ENCODE measurements around the gene POU5F2. TPM values are rescaled to one million over a fixed set of nuclear protein-coding genes. Genes with fewer than 3 reads are reported as not detected.

Gene POU5F2, protein sequence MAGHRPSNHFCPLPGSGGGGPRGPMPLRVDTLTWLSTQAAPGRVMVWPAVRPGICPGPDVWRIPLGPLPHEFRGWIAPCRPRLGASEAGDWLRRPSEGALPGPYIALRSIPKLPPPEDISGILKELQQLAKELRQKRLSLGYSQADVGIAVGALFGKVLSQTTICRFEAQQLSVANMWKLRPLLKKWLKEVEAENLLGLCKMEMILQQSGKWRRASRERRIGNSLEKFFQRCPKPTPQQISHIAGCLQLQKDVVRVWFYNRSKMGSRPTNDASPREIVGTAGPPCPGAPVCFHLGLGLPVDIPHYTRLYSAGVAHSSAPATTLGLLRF
- total RNA-seq, result 1.4 and 2.0 TPM in 2 replicates

DNA sequence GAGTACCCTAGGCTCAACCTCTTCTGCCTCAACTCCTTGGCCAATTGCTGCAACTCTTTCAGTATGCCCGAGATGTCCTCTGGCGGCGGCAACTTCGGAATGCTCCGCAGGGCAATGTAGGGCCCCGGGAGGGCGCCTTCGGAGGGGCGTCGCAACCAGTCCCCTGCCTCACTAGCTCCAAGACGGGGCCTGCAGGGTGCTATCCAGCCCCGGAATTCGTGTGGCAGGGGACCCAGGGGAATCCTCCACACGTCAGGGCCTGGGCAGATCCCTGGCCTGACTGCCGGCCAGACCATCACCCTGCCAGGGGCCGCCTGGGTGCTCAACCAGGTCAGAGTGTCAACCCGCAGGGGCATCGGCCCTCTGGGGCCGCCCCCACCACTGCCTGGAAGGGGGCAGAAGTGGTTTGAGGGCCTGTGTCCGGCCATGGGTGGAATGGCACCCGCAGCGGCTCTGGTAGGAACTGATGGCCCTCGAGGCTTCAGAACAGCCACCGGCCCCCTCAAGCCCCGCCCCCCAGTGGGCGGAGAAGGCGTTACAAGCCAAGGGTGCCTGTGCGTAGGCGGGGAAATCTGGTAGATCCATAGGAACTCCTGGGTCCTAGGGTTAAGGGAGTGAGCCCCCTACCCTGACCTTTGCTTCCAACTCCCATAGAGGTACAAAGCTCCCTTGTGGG is at the start of gene POU5F2:
POU5F2 (minus strand) TSS at position 465 of the 676 bp plus-strand sequence; CDS start at position 428, 37 bp downstream.

Other genes with a start within 250 kb of the POU5F2 start
- 4.8 and 9.8 TPM in 2 replicates for gene NR2F1-AS1, start 160.4 kb downstream of the POU5F2 start, total RNA-seq
- gene NR2F1, start 158.4 kb downstream of the POU5F2 start, total RNA-seq, result 0.98 and 1.6 TPM in 2 replicates

All from placental epithelial cell (primary cell).